Measurements from ENCODE around the gene MYLK4. TPM values are rescaled to one million over a fixed set of nuclear protein-coding genes. Genes with fewer than 3 reads are reported as not detected.

The MYLK4 gene
- total RNA-seq, 4 donors from 2014 or later, result 1.2 to 6.4 (median 1.3) TPM

DNA sequence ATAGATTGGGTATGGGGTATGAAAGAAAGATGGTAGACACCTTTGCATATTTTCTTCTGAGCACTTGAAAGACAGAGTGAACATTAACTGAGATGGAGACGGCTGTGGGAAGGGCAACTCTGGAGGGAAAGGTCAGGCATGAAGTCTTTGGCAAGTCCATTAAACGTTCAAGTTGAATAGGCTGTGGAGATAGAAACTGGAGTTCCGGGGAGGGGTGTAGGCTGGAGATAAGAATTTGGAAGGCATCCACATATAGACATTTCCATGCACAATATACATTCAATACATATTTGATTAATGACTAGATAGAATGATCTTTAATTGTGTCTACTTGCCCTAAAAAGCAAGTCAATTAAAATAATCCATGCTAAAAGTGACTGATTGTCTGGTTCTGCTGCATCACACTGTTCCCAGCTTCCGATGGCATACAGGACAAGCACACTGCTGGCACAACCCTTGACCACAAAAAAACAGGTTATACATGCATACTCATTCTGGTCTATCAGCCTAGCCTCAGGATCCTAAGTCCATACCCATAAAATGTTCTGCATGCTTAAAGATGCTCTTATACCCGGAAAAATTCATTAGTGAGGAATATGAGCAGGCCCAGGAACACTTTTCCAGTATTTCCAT is 1.9 kb upstream of the MYLK4 start:
- H3K27ac ChIP-seq, result no peak overlapping the region
- intact Hi-C loops (cut with DNase I; ENCODE audit: low total_unique reads), result no loop called here
- no peaks in the 10 kb centered on the region for H3K36me3 ChIP-seq
- TF ChIP-seq, protein P1, sequence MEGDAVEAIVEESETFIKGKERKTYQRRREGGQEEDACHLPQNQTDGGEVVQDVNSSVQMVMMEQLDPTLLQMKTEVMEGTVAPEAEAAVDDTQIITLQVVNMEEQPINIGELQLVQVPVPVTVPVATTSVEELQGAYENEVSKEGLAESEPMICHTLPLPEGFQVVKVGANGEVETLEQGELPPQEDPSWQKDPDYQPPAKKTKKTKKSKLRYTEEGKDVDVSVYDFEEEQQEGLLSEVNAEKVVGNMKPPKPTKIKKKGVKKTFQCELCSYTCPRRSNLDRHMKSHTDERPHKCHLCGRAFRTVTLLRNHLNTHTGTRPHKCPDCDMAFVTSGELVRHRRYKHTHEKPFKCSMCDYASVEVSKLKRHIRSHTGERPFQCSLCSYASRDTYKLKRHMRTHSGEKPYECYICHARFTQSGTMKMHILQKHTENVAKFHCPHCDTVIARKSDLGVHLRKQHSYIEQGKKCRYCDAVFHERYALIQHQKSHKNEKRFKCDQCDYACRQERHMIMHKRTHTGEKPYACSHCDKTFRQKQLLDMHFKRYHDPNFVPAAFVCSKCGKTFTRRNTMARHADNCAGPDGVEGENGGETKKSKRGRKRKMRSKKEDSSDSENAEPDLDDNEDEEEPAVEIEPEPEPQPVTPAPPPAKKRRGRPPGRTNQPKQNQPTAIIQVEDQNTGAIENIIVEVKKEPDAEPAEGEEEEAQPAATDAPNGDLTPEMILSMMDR (IDR thresholded peaks at IDR 0.05), result no peak
- no peak for TF ChIP-seq POLR2A (IDR thresholded peaks at IDR 0.05)
- H3K4me3 ChIP-seq, result no peak overlapping the region
- no peak for DNase-seq
- H3K9me3 ChIP-seq, result no peaks in the 10 kb centered on the region
- H3K4me1 ChIP-seq, result no peaks in the 10 kb centered on the region
- no peaks in the 10 kb centered on the region for H3K27me3 ChIP-seq

DNA sequence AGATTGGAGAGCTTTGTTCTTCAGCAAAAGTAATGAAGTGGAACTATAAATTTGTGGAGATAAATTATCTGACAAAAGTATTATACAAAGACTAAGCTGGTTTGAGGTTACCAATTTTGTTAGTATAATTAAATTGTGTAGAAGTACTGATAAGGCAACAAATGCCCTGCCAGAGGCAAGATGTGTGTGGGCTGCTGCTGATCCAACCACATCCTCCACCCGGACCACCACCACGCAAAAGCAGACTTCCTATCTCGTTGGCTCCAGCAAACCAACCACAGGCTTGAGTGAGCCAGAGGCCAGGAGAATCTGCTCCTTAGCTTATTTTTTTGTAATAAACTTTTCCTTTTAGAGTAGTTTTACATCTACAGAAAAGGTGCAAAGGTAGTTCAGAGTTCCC is 1.1 kb upstream of the MYLK4 start:
- TF ChIP-seq POLR2A (IDR thresholded peaks at IDR 0.05), result no peak
- TF ChIP-seq, protein P1 (IDR thresholded peaks at IDR 0.05), result no peak

DNA sequence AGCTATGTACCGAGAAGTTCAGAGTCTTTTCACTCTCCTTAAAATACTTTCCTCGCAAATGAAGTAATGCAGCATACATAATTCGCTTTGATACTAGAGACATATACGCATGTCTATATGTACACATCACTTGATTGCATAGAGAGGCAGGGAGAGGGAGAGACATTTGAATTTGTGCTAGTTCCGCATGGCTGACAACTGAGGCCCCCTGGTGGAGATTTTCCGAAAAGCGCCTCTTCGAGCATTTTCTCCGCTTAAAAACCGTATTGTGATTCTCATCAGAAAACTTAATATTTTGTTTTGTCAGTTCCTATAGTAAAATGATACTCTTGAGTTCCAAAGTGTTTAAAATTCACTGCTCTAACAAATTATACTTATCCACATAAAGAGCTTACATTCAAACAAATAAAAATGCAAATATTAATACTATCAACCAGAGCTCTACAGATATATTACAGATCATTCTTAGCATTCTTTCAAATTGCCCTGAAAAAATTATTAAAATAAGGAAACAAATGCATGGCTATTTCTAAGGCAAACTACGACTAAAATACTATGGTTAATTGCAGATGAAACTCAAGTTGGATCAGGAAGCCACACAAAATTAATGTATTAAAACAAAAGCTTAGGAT is 637 bp downstream of the MYLK4 start:
- intact Hi-C loops (cut with DNase I; ENCODE audit: low total_unique reads), result loop anchor here (10.0 kb wide), 1 partner anchor 1155 kb away; no protein-coding TSS in a partner anchor
- Histone ChIP-seq H3K27me3 (no peaks in the 10 kb centered on the region), H3K4me1 (no peaks in the 10 kb centered on the region), H3K36me3 (no peaks in the 10 kb centered on the region), H3K27ac (no peak overlapping the region), H3K4me3 (peak overlapping the region; percentile 6), H3K9me3 (no peaks in the 10 kb centered on the region)
- peak; percentile 50 to 56 for DNase-seq
- TF ChIP-seq, protein P1 (IDR thresholded peaks at IDR 0.05), result peak; percentile 63 to 84 (median 71)
- TF ChIP-seq POLR2A (IDR thresholded peaks at IDR 0.05), result no peak

More for the DNA sequence above, 1.1 kb upstream of the MYLK4 start:
- H3K36me3 ChIP-seq, result no peaks in the 10 kb centered on the region
- H3K27me3 ChIP-seq, result no peaks in the 10 kb centered on the region
- no peak overlapping the region for H3K27ac ChIP-seq
- H3K4me3 ChIP-seq, result no peak overlapping the region
- DNase-seq, result no peak
- intact Hi-C loops (cut with DNase I; ENCODE audit: low total_unique reads), result no loop called here
- no peaks in the 10 kb centered on the region for H3K9me3 ChIP-seq
- no peaks in the 10 kb centered on the region for H3K4me1 ChIP-seq

DNA sequence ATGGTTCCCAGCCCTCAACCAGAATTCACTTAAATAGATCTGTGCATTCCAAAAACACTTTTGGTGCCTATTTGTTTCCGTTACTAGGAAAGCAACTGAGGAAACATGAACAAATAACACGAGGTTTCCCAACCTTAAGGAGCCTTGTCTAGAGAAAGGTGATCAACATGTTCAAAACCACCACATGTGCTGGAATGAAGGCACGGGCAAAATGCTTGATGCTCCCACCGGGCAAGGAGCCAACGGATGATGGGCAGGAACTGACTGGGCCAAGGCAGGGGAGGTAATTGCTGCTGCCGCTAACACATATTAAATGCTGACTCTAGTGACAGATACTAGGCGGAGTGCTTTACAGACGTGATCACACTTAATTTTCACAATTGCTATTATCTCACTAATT is 2.5 kb downstream of the MYLK4 start:
- intact Hi-C loops (cut with DNase I; ENCODE audit: low total_unique reads), result loop anchor here (10.0 kb wide), 1 partner anchor 1153 kb away; no protein-coding TSS in a partner anchor
- Histone ChIP-seq H3K9me3 (no peaks in the 10 kb centered on the region), H3K36me3 (no peaks in the 10 kb centered on the region), H3K4me1 (no peaks in the 10 kb centered on the region), H3K27me3 (no peaks in the 10 kb centered on the region), H3K27ac (no peak overlapping the region), H3K4me3 (no peak overlapping the region)
- DNase-seq, result no peak
- no peak for TF ChIP-seq POLR2A (IDR thresholded peaks at IDR 0.05)
- TF ChIP-seq, protein P1 (IDR thresholded peaks at IDR 0.05), result no peak

DNA sequence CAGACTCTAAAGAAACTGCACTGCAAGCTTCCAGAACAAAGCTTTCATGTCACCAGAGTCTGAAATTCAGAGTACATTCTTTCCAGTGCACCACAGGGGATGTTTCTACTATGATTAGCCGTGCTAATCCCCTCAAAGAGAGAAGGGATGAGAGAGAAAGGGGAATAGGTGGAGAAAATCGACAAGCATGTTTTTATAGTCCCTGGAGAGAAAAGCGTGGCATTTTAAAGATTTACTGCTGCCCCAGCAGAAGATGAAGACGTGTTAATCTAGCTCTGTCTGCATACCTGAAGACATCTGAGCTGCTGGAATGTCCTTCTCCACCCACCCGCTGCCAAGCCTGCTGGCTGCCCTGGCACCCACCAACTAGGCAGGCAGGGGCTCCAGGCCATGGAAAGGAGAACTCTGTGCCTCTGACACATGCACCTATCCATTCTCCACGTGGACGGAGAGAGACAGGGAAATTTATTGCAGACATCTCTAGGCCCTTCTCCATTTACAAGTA is 4.1 kb downstream of the MYLK4 start:
- H3K9me3 ChIP-seq, result no peaks in the 10 kb centered on the region
- no peaks in the 10 kb centered on the region for H3K27me3 ChIP-seq
- no peak for DNase-seq
- no peak overlapping the region for H3K27ac ChIP-seq
- intact Hi-C loops (cut with DNase I; ENCODE audit: low total_unique reads), result loop anchor here (10.0 kb wide), 1 partner anchor 1152 kb away; no protein-coding TSS in a partner anchor
- H3K36me3 ChIP-seq, result no peaks in the 10 kb centered on the region
- H3K4me1 ChIP-seq, result no peaks in the 10 kb centered on the region
- TF ChIP-seq POLR2A (IDR thresholded peaks at IDR 0.05), result no peak
- TF ChIP-seq, protein P1 (IDR thresholded peaks at IDR 0.05), result no peak
- H3K4me3 ChIP-seq, result no peak overlapping the region
